Ovary (tissue), 3 donors: ENCODE results near the gene TMTC4.

Experiments
- EP300 ChIP-seq: sonication (generic); formaldehyde crosslinking; IDR thresholded peaks from one replicate; pipeline ENCODE4 v1.6.1; 2017; ENCODE audit warnings: antibody characterized with exemption
- POLR2A ChIP-seq: fragments of 450-650 bp; IDR thresholded peaks from one replicate; pipeline ENCODE4 v1.6.1; 2017; ENCODE audit warnings: antibody characterized with exemption, mild to moderate bottlenecking, moderate library complexity
- TF ChIP-seq, protein P1 (sequence below), 3 donors: fragments of 450-650 bp in 2 of 3; fragments of 200-600 bp in 1 of 3; IDR thresholded peaks; one replicate each; pipeline versions ENCODE4 v1.5.1 to v1.8.0; 2016 to 2022; ENCODE audit warnings: antibody characterized with exemption in 3 of 3, mild to moderate bottlenecking in 1 of 3
- donor health status: DM: no; HTN: no; CAD: no.

DNA sequence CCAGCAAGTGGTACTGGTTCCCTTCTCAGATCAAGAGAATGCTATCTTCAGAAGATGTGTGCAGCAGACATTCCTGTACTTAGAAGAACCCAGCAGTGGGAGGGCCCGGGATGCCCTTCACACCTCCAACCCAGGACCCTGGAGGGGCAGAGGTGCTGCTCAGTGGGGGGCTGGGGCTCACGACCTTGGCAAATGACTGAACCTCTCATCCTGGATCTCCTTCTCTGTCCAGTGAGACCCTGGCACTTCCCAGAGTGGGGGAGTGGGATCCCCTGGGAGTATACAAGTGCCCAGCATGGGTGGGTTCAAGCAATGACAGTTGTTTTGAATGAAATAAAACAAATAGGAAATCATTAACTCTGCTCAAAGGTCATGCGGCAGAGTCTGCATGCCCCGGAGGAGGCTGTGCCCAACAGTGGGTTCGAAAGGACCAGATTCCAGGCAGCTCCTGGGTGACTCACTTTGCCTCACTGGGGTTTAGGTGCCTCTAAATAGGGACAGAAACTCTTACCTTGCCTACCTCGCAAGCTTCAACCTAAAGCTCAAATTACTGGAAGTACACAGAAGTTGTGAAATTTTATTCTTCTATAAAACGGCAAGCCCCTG lies 112.9 kb downstream of the TMTC4 start:
- TF ChIP-seq POLR2A: no peak
- TF ChIP-seq, protein P1, sequence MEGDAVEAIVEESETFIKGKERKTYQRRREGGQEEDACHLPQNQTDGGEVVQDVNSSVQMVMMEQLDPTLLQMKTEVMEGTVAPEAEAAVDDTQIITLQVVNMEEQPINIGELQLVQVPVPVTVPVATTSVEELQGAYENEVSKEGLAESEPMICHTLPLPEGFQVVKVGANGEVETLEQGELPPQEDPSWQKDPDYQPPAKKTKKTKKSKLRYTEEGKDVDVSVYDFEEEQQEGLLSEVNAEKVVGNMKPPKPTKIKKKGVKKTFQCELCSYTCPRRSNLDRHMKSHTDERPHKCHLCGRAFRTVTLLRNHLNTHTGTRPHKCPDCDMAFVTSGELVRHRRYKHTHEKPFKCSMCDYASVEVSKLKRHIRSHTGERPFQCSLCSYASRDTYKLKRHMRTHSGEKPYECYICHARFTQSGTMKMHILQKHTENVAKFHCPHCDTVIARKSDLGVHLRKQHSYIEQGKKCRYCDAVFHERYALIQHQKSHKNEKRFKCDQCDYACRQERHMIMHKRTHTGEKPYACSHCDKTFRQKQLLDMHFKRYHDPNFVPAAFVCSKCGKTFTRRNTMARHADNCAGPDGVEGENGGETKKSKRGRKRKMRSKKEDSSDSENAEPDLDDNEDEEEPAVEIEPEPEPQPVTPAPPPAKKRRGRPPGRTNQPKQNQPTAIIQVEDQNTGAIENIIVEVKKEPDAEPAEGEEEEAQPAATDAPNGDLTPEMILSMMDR (IDR thresholded peaks at IDR 0.05): no peak
- no peak for TF ChIP-seq EP300
